IPS-15b (cell line): ENCODE results near the gene DYNLT2.

Source experiments
- H3K27me3 ChIP-seq: one replicate; pipeline ENCODE4 v1.6.1; 2013; ENCODE audit warnings: low read length; ENCODE audit not compliant: control insufficient read depth, insufficient read depth
- H3K36me3 ChIP-seq: one replicate; pipeline ENCODE4 v1.6.1; 2013; ENCODE audit warnings: low read length; ENCODE audit not compliant: control insufficient read depth, insufficient read depth
- H3K4me1 ChIP-seq: one replicate; pipeline ENCODE4 v1.6.1; 2013; ENCODE audit warnings: mild to moderate bottlenecking, low read length; ENCODE audit not compliant: control insufficient read depth, insufficient read depth
- H3K4me3 ChIP-seq: one replicate; pipeline ENCODE4 v1.5.1; 2013; ENCODE audit warnings: low read depth, low read length
- H3K9ac ChIP-seq: one replicate; pipeline ENCODE4 v1.6.1; 2013; ENCODE audit warnings: low read depth, mild to moderate bottlenecking, low read length
- H3K9me3 ChIP-seq: one replicate; pipeline ENCODE4 v1.6.1; 2013; ENCODE audit warnings: mild to moderate bottlenecking, low read length; ENCODE audit not compliant: control insufficient read depth, insufficient read depth

Gene DYNLT2

DNA sequence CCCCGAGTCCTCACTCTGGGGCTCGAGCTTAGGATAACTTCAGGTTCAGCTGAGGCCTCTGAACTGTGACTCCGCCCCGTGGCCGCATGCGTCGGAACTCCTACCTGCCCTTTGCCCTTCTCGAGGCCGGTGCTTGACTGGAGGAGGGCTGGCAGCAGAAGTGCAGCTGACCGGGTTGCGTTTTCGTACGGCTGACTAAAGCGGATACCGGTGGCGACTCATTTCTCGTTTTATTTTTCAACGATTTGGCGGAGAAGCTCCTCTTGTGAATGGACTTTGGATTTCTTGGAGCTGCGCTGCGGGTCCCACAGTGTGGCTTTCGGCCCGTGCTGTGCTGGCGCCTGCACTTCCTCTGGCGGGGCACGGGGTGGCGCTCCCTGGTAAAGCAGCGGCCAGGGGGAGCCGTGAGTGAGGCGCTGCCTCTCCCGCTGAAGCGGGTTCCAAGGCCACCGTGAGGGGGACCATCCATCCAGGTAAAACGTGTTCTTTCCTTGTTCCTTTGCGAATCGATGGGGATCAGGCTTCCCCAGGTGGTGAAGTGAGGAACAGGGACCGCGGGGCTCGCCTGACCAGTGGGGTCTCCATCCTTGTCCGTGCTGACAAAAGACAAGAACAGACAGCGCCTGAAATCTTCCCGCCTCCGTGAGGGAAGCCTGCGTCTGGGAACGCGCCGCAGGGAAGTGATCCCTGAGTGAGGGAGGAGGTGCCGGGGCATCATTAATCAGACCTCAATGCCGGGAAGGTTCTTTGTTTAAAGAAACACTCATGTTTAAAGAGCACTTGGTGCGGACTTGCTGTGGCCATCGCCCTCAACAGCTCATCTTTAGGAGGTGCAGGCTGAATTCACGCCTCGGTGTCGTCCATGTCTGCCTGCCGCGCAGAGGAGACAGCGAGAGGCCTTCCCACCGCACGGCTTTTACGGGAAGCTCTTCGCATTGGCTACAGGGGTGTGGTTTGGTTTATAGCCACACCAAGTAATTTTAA lies 38.9 kb upstream of the DYNLT2 start:
- Histone ChIP-seq H3K4me3 (peak overlapping the region; percentile 62), H3K9ac (no peak overlapping the region), H3K36me3 (no peaks in the 10 kb centered on the region), H3K9me3 (no peaks in the 10 kb centered on the region), H3K27me3 (peaks cover 16% of the 10 kb centered on the region), H3K4me1 (no peaks in the 10 kb centered on the region)

DNA sequence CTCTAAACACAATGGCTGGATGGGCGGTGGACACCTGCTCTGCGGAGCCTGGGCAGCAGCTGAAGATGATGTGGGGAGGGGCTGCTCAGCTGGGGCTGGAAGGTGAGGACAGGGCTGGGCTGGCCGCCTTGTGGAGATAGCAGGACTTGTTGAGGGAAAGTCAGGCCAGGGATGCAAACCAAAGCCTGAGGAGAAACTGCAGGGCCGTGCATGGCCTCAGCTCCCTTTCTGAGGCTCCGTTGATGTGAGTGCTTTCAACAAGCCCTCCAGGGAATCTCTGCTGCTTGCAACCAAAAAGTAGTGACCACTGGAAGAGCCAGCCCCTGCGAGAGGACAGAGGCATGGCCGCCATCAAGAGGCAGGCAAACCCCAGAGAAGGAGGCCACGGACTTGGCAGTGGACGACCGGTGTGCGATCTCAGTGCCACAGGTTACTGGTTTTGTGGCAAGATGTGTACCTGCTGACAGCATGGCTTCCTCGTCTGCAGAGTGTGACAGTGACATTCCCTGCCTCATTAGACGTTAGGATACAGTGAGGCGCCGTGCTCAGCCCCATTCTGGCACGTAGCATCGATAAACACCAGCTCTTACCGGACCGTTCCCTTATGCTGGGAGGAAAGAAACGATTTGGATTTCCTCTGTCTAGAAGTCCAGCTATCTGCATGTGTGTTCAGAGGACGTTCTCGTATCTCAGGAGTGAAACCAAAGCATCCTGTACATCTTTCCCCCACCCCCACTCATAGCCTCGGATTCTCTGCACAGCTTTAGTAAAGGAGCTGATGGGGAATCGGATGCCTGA lies 38.0 kb upstream of the DYNLT2 start:
- peaks cover 16% of the 10 kb centered on the region for H3K27me3 ChIP-seq
- no peaks in the 10 kb centered on the region for H3K9me3 ChIP-seq
- no peak overlapping the region for H3K4me3 ChIP-seq
- no peaks in the 10 kb centered on the region for H3K36me3 ChIP-seq
- H3K9ac ChIP-seq = no peak overlapping the region
- no peaks in the 10 kb centered on the region for H3K4me1 ChIP-seq

DNA sequence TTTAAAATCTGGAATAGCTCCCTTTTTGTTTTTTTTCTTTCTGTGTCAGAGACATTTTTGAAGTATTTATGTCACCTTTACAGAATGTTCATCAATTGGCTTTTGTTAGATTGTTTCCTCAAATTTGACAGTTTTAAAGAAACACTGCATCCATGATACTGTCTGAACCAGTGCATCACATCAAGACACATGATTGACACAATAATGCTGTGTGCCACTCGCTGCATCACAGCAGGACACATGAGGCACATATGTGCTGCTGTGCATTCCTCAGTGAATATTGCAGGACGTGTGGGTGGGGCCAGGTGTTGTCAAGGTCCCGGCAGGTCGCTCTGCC lies 37.4 kb upstream of the DYNLT2 start:
- no peak overlapping the region for H3K9ac ChIP-seq
- no peak overlapping the region for H3K4me3 ChIP-seq
- no peaks in the 10 kb centered on the region for H3K9me3 ChIP-seq
- H3K36me3 ChIP-seq = no peaks in the 10 kb centered on the region
- H3K4me1 ChIP-seq = no peaks in the 10 kb centered on the region
- H3K27me3 ChIP-seq = peaks cover 16% of the 10 kb centered on the region

DNA sequence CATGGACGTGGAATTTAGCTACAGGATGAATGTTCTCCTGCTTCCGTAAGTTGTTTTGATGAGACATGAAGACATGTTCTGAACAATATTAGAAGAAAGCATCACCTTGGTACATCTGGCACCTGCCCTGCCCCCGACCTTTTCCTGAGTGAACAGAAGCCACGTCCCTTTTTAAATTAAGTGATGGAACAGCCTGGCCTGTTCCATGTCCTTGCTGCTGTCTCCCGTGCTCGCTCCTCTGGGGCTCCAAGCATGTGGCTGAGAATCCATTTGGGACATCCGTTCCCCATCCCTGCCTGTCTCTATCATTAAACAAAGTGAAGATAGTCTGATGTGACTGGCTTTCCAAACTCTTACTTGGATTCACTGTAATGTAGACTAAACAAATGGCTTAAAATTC lies 36.4 kb upstream of the DYNLT2 start:
- H3K4me3 ChIP-seq = no peak overlapping the region
- no peaks in the 10 kb centered on the region for H3K4me1 ChIP-seq
- H3K9ac ChIP-seq = no peak overlapping the region
- no peaks in the 10 kb centered on the region for H3K36me3 ChIP-seq
- H3K9me3 ChIP-seq = no peaks in the 10 kb centered on the region
- H3K27me3 ChIP-seq = peaks cover 16% of the 10 kb centered on the region

DNA sequence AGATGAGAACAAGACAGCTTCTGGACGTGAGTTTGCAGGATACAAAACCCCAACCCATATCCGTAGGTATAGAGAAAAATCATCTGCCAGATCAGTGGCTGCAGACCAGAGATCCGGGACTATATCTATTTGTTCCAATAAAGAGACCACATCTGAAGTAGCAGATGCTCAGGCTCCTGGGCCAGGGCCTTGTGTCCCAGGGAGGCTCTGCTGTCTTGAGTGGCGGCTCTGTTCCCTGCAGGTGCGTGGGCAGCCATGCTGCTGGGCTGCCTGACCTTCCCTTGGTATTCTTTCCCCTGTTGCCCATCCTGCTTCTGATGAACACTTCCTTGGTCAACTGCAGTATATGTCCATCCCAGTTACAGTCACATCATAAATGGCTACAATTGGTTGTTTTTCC lies 35.0 kb upstream of the DYNLT2 start:
- no peaks in the 10 kb centered on the region for H3K36me3 ChIP-seq
- H3K27me3 ChIP-seq = peaks cover 13% of the 10 kb centered on the region
- no peak overlapping the region for H3K4me3 ChIP-seq

DNA sequence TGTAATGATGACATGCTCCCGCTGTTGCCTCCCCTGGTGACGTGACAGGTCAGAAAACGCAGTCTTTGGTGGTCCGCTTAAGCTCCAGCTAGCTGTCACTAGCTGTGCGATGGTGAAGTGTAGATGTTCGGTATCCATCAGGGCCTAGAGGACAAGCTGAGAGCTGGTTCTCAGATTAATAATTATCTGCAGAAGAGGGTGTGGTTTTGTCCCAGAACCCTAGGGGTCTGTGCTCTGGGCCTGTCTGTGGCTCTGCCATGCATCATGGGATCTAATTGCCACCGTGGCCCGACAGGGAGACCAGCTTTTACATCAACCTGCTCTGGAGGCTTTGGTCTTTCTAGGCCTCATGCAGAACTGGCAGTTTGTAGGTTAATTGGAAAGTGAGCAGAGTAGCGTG lies 34.2 kb upstream of the DYNLT2 start:
- H3K4me3 ChIP-seq = no peak overlapping the region
- no peak overlapping the region for H3K9ac ChIP-seq
- H3K9me3 ChIP-seq = no peaks in the 10 kb centered on the region
- H3K36me3 ChIP-seq = no peaks in the 10 kb centered on the region
- no peaks in the 10 kb centered on the region for H3K4me1 ChIP-seq
- peaks cover 6% of the 10 kb centered on the region for H3K27me3 ChIP-seq

More for the DNA sequence above, 35.0 kb upstream of the DYNLT2 start:
- H3K9ac ChIP-seq = no peak overlapping the region
- no peaks in the 10 kb centered on the region for H3K9me3 ChIP-seq
- no peaks in the 10 kb centered on the region for H3K4me1 ChIP-seq

DNA sequence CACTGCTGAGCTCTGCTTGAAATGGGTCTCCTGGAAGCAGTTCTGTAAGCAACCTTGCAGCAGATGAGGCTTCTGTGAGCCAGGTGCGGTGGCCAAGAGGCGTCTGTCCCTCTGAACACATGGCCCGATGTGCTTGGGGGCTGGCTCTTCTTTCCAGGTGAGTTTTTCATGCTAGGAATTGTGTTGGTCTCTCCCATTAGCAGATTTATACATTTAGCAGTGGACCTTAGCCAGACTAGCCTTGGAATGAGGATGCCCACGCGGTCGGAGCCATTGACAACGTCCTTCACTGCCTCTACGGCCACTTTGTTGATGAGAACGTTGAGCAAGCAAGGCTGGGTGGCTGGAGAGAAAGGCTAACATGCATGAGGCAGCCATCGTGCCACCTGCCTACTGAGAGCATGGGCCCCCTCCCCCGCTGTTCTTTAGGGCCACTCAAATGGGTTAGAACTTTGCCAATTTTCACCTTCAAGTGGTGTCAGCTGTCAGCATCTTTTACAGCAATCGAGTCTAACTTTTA lies 33.5 kb upstream of the DYNLT2 start:
- Histone ChIP-seq H3K4me1 (no peaks in the 10 kb centered on the region), H3K4me3 (no peak overlapping the region), H3K9ac (no peak overlapping the region), H3K36me3 (no peaks in the 10 kb centered on the region), H3K9me3 (no peaks in the 10 kb centered on the region), H3K27me3 (peaks cover 4% of the 10 kb centered on the region)

DNA sequence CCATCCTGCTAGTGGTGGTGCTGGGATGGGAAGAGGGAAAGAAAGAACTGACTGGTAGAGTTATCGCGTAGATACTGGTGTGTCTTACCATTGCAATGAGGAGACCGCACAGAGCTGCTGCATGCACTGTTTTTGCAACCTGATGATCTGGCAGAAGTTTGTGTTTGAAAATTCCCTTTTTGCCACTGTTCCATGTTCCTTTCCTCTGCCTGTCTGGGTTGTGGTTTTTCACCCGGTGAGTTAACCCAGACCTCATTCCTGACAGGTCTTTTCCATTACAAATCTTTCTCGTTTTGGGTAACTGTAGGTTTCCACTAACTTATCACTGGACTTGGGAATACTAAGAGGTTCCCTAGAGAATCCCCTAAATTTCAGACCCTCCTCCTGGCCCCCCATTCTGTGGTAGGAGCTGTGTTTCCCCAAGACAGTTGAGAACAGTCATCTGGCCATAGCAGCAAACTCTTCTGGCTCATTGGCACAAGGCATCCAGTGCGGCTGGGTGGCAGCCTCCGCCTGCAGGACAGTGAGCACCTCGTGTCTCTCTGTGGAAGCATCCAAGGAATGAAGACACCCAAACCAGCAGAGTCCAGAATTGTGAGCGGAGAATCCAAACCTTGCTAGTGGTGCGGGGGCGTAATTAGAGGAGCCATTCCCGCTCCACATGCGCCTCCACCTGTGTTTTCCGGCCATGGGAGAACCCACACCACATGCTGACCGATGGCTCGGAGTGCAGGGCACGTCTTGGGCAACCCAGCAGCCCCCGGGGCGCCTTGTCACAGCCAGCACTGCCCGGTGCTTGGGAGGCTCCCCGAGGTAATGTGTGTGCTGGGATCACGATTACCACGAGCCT lies 32.8 kb upstream of the DYNLT2 start:
- no peaks in the 10 kb centered on the region for H3K27me3 ChIP-seq
- no peaks in the 10 kb centered on the region for H3K4me1 ChIP-seq
- H3K9ac ChIP-seq = no peak overlapping the region
- H3K4me3 ChIP-seq = no peak overlapping the region
- H3K9me3 ChIP-seq = no peaks in the 10 kb centered on the region
- peaks cover under 1% of the 10 kb centered on the region for H3K36me3 ChIP-seq

DNA sequence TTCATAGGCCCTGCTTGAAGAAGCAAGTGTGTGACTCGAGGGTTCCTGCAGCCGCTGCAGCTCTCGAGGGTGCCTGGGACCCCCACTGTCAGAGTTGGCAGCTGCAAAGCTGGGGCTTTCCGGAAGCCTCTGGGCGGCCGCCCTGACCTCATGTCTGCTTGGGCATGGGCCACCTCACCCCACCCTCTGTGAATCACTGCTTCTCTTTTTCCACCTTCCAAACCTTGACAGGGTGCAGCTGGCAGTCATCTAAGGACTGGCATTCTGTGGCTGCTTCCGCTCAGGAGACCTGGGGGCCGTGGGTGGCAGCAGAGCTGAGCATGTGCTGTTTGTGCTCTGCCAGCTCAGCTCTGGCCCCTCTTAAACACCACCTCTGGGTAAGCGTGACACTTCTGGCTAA lies 32.0 kb upstream of the DYNLT2 start:
- Histone ChIP-seq H3K27me3 (no peaks in the 10 kb centered on the region), H3K9ac (no peak overlapping the region), H3K36me3 (peaks cover 3% of the 10 kb centered on the region), H3K4me3 (no peak overlapping the region), H3K4me1 (no peaks in the 10 kb centered on the region), H3K9me3 (no peaks in the 10 kb centered on the region)

DNA sequence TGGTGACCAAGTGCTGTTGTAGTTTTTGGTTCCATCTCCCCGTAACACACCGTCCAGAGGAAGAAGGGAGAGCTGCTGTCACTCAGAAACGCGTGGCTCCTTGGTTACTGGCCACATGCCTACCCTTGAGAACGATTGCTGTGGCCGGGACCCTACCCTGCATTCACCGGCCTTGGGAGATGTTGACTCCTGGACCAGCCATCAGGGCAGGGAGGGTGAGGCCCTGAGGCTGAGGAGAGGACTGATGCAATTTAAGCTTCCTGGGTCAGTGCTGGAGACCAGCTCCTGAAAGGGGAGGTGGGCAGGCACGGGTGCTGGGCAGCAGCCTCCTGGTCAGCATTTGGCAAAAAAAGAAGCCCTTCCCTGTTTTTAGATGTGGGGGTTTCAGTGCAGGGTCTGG lies 31.6 kb upstream of the DYNLT2 start:
- no peaks in the 10 kb centered on the region for H3K27me3 ChIP-seq
- H3K9ac ChIP-seq = no peak overlapping the region
- H3K4me3 ChIP-seq = no peak overlapping the region
- H3K4me1 ChIP-seq = no peaks in the 10 kb centered on the region
- H3K9me3 ChIP-seq = no peaks in the 10 kb centered on the region
- peaks cover 3% of the 10 kb centered on the region for H3K36me3 ChIP-seq

DNA sequence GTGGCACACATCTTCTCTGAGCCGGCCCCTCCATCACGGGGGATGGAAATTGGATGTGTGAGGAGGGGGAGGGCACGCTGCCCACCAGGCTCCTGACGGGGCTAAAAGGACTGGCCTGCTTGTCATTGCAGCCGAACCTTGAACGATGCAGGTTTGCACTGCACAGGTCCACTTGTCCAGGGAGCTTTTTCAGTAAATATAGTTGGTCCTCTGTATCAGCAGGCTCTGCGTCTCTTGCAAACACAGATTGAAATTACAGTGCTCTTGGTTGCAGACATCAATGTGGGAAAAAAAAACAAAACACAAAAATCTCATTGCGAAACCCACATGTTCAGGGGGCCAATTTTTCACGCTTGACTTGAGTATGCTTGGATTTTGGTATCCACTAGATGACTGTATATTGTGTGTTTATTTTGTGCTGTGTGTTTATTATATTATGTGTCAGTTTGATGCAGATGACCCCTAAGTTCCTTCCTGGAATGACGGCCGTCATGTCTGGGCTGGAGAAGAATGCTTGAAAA lies 29.3 kb upstream of the DYNLT2 start:
- Histone ChIP-seq H3K9me3 (no peaks in the 10 kb centered on the region), H3K4me1 (no peaks in the 10 kb centered on the region), H3K27me3 (no peaks in the 10 kb centered on the region), H3K4me3 (no peak overlapping the region), H3K36me3 (peaks cover 10% of the 10 kb centered on the region), H3K9ac (no peak overlapping the region)
